T-cell (primary cell): Measurements from ENCODE around the gene TMEM214. TPM values are rescaled to one million over a fixed set of nuclear protein-coding genes. Genes with fewer than 3 reads are reported as not detected.

Source experiments
- ATAC-seq, 4 experiments: fragments of 200-7000 bp in 3 of 4; fragments of 150-1000 bp in 1 of 4; cut with Tn5 transposase; replicated peaks in 1 of 4; 1 replicate in 3 of 4; 2 replicates in 1 of 4; pipeline ENCODE4 v1.10.0; 2021; ENCODE audit warnings: moderate library complexity in 3 of 4, mild to moderate bottlenecking in 2 of 4, moderate number of reproducible peaks in 1 of 4
- CTCF ChIA-PET, 2 donors: fragments of 300-600 bp; sonication (Branson Sonifier 250); formaldehyde crosslinking; loops; one replicate each; lab custom pipeline; 2022; ENCODE audit warnings: antibody characterized with exemption in 2 of 2; lab: Charles Lee
- POLR2A ChIA-PET, 2 donors: fragments of 300-600 bp; sonication (Branson Sonifier 250); formaldehyde crosslinking; loops; one replicate each; lab custom pipeline; 2022; ENCODE audit warnings: antibody characterized with exemption in 2 of 2; lab: Charles Lee
- DNase-seq, 35 experiments: peaks; one replicate each; pipeline versions ENCODE4 v3.0.0 to v3.0.0-alpha.2; 2013 to 2023
- H3K27ac ChIP-seq: one replicate; pipeline ENCODE4 v1.5.1; 2013; ENCODE audit warnings: low read length
- H3K27me3 ChIP-seq, 2 experiments: replicated peaks in 1 of 2; 1 replicate in 1 of 2; 2 replicates in 1 of 2; pipeline versions ENCODE4 v1.6.1 to v1.7.0; 2013; ENCODE audit warnings: low read length in 1 of 2, mixed read lengths in 1 of 2; ENCODE audit not compliant: control insufficient read depth in 2 of 2, insufficient read depth in 2 of 2; ENCODE audit errors: extremely low read depth in 1 of 2
- H3K36me3 ChIP-seq, 2 donors: 1 replicate in 1 of 2; 2 replicates in 1 of 2; pipeline versions ENCODE4 v1.6.1 to v1.7.0; 2013; ENCODE audit warnings: low read length in 1 of 2; ENCODE audit not compliant: control insufficient read depth in 2 of 2, insufficient read depth in 1 of 2; ENCODE audit errors: extremely low read depth in 1 of 2
- H3K4me1 ChIP-seq, 2 experiments: 1 replicate in 1 of 2; 2 replicates in 1 of 2; pipeline versions ENCODE4 v1.6.1 to v1.7.0; 2013; ENCODE audit warnings: low read length in 2 of 2, mixed read lengths in 1 of 2; ENCODE audit not compliant: insufficient read depth in 2 of 2, control insufficient read depth in 1 of 2; ENCODE audit errors: extremely low read depth in 1 of 2
- H3K4me3 ChIP-seq, 2 donors: 1 replicate in 1 of 2; 2 replicates in 1 of 2; pipeline versions ENCODE4 v1.5.1 to v1.7.0; 2013; ENCODE audit warnings: mild to moderate bottlenecking in 2 of 2, low read length in 1 of 2, moderate library complexity in 1 of 2; ENCODE audit not compliant: control insufficient read depth in 1 of 2; ENCODE audit errors: extremely low read depth in 1 of 2
- H3K9me3 ChIP-seq: 2 replicates; pipeline ENCODE4 v1.7.0; 2013
- H3K27ac Mint-ChIP-seq, 2 donors: one replicate each; pipeline ENCODE4 v1.8.0; 2020 to 2021; ENCODE audit warnings: mild to moderate bottlenecking in 2 of 2, mixed read lengths in 2 of 2
- H3K27me3 Mint-ChIP-seq, 2 donors: one replicate each; pipeline ENCODE4 v1.8.0; 2021 to 2022; ENCODE audit warnings: mixed read lengths in 2 of 2
- H3K36me3 Mint-ChIP-seq: one replicate; pipeline ENCODE4 v1.8.0; 2021; ENCODE audit warnings: mixed read lengths
- H3K4me1 Mint-ChIP-seq, 3 donors: one replicate each; pipeline ENCODE4 v1.8.0; 2020 to 2022; ENCODE audit warnings: mixed read lengths in 3 of 3, mild to moderate bottlenecking in 1 of 3
- H3K4me3 Mint-ChIP-seq, 3 donors: one replicate each; pipeline ENCODE4 v1.8.0; 2020 to 2022; ENCODE audit warnings: mild to moderate bottlenecking in 3 of 3, mixed read lengths in 3 of 3, moderate library complexity in 3 of 3
- H3K9me3 Mint-ChIP-seq, 3 donors: one replicate each; pipeline ENCODE4 v1.8.0; 2020 to 2022; ENCODE audit warnings: mixed read lengths in 3 of 3
- WGBS: methylation state at CpG from one replicate; pipeline ENCODE4 v1.1.5; 2013; ENCODE audit warnings: missing lambda C conversion rate; ENCODE audit not compliant: insufficient coverage; 5-methylcytosine and 5-hydroxymethylcytosine counted together
- total RNA-seq, 35 experiments: library from RNA in 6 of 35; stranded (reverse) in 6 of 35; fragments of 120-200 nt in 1 of 35; gene quantifications; one replicate each; pipeline versions ENCODE4 v1.2.1 to v1.2.4 and lab custom pipeline; 2013 to 2026

The TMEM214 gene
- total RNA-seq, 5 donors from 2014 or later (not counting 1 experiment from before 2014, with no cell fraction given): 37.6 to 84.5 (median 71.6) TPM

DNA sequence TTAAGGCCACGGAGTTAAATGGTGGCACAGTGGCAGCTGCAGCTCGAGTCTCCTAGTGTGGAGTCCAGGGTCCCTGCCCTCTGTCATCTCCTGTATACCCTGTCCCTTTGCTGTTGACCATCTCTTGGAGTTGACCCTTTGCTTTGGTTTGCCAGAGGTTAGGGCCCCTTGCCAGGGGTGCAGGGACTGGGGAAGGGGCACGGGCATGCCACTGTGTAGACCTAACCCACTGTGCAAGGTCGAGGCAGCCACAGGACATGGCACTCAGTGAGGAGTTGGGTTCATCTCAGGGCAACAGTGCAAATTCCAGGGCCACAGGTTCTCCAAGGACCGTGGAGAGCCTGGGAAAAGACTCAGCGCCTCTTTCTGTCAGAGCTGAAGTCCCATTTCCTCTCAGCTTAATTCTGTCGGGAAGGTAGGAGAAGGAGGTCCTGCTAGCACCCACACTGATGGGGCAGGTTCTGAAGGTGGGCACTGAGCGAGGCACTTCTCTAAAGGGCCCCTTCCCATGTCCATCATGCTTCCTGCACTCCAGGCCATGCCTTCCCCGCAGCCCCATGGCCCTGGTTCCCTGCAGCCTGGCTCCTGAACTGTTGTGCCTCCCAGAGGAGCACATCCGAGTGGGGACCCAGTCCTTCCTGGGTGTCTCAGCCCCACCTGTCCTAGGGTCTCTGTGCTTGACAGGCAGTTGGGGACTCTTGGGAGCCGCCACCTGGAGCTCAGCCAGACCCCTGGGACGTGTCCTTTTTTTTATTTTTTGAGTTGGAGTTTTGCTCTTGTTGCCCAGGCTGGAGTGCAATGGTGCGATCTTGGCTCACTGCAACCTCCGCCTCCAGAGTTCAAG lies 56.6 kb downstream of the TMEM214 start:
- H3K27ac ChIP-seq: no peak overlapping the region
- no peaks in the 10 kb centered on the region for H3K9me3 ChIP-seq
- DNase-seq (no peak), ATAC-seq (no peak)
- ChIA-PET CTCF (interaction anchor here (0.6 kb wide), 3 partner anchors 10 to 191 kb away, joined by 3 to 8 read pairs (median 5); no protein-coding TSS in a partner anchor), POLR2A (interaction anchor here (0.6 to 0.7 kb wide), 3 partner anchors 24 to 183 kb away, joined by 3 to 5 read pairs (median 5); no protein-coding TSS in a partner anchor)
- peaks cover 2 to 20% of the 10 kb centered on the region in 2 experiments for H3K4me1 ChIP-seq
- 92% methylated on average over 9 of the region's 14 CpGs for WGBS
- Mint-ChIP-seq H3K4me1 (peaks cover 14 to 20% (median 20%) of the 10 kb centered on the region in 3 donors), H3K27me3 (no peaks in the 10 kb centered on the region), H3K4me3 (no peak overlapping the region), H3K36me3 (peaks cover 3% of the 10 kb centered on the region), H3K27ac (no peak overlapping the region), H3K9me3 (no peaks in the 10 kb centered on the region)
- H3K27me3 ChIP-seq: peaks cover 0 to 4% of the 10 kb centered on the region in 2 experiments
- H3K4me3 ChIP-seq: no peak overlapping the region
- no peaks in the 10 kb centered on the region for H3K36me3 ChIP-seq

Other genes starting within 250 kb of the TMEM214 start
- 1 to 10 TPM in 2 of 5 donors, under 1 TPM in 3; 0.30 to 1.9 (median 0.76) TPM for gene CENPA, start 246.9 kb upstream of the TMEM214 start, total RNA-seq
- gene DPYSL5, start 184.8 kb upstream of the TMEM214 start, total RNA-seq: not detected
- gene MAPRE3, start 62.3 kb upstream of the TMEM214 start, total RNA-seq: 1 to 10 TPM; 4.0 to 5.1 (median 4.7) TPM
- 10 to 100 TPM in 3 of 5 donors, 1 to 10 TPM in 2; 9.5 to 13.3 (median 11.2) TPM for gene AGBL5, start 18.7 kb downstream of the TMEM214 start, total RNA-seq
- gene OST4, start 38.7 kb downstream of the TMEM214 start, total RNA-seq: 100 to 1,000 TPM; 217 to 292 (median 236) TPM
- 1 to 10 TPM in 1 of 5 donors, under 1 TPM in 4; 0.28 to 1.1 (median 0.85) TPM for gene EMILIN1, start 45.6 kb downstream of the TMEM214 start, total RNA-seq
- gene KHK, start 53.8 kb downstream of the TMEM214 start, total RNA-seq: 1 to 10 TPM; 3.7 to 9.1 (median 6.7) TPM
- gene CGREF1, start 86.2 kb downstream of the TMEM214 start, total RNA-seq: 1 to 10 TPM in 1 of 5 donors, under 1 TPM in 3, not detected in 1; 0.21 to 1.1 (median 0.34) TPM
- gene ABHD1, start 90.8 kb downstream of the TMEM214 start, total RNA-seq: 1 to 10 TPM in 3 of 5 donors, under 1 TPM in 2; 0.66 to 1.4 (median 1.2) TPM
- 10 to 100 TPM; 23.3 to 62.2 (median 59.9) TPM for gene PREB, start 101.7 kb downstream of the TMEM214 start, total RNA-seq
- gene PRR30, start 106.4 kb downstream of the TMEM214 start, total RNA-seq: not detected
- not detected for gene TCF23, start 116.0 kb downstream of the TMEM214 start, total RNA-seq
- gene ATRAID, start 179.1 kb downstream of the TMEM214 start, total RNA-seq: 100 to 1,000 TPM in 2 of 5 donors, 10 to 100 TPM in 3; 78.9 to 106 (median 96.0) TPM
- 100 to 1,000 TPM in 2 of 5 donors, 10 to 100 TPM in 3; 37.5 to 214 (median 43.0) TPM for gene SLC5A6, start 179.3 kb downstream of the TMEM214 start, total RNA-seq
- 10 to 100 TPM; 38.5 to 78.2 (median 65.4) TPM for gene CAD, start 184.4 kb downstream of the TMEM214 start, total RNA-seq
- under 1 TPM in 2 of 5 donors, not detected in 3; 0.06 to 0.26 TPM for gene SLC30A3, start 230.1 kb downstream of the TMEM214 start, total RNA-seq
- gene DNAJC5G, start 242.5 kb downstream of the TMEM214 start, total RNA-seq: not detected
- gene TRIM54, start 249.5 kb downstream of the TMEM214 start, total RNA-seq: not detected